Endothelial cell of umbilical vein (primary cell): ENCODE results near the gene PIGW. TPM values are rescaled to one million over a fixed set of nuclear protein-coding genes. Genes with fewer than 3 reads are reported as not detected.

Source experiments
- BruUV-seq: library from RNA; stranded (reverse); fragments of 400-500 nt; replicated peaks from 2 replicates; lab custom pipeline; 2021; lab: Mats Ljungman, UMichigan
- CTCF ChIA-PET: fragments of 300-600, 350-600 bp; sonication (Branson Sonifier 250); formaldehyde crosslinking; loops from one replicate; lab custom pipeline; 2021; ENCODE audit warnings: antibody characterized with exemption, inconsistent platforms; lab: Charles Lee
- POLR2A ChIA-PET: fragments of 300-600, 350-600 bp; sonication (Branson Sonifier 250); formaldehyde crosslinking; loops from one replicate; lab custom pipeline; 2021; ENCODE audit warnings: antibody characterized with exemption, inconsistent platforms; lab: Charles Lee
- DNase-seq: peaks from one replicate; pipeline ENCODE4 v3.0.0-alpha.2; 2011; ENCODE audit warnings: low read depth, low spot score
- FAIRE-seq: peaks from 2 replicates; lab custom pipeline; 2011; peaks lifted over from hg19 to GRCh38; lab: Jason Lieb, UNC
- H2AFZ ChIP-seq: 2 replicates; pipeline ENCODE4 v1.6.0; 2012; ENCODE audit warnings: low read depth, low read length, control low read depth, inconsistent platforms
- H3K27ac ChIP-seq: 2 replicates; pipeline ENCODE4 v1.5.1; 2011; ENCODE audit warnings: low read depth, mild to moderate bottlenecking, control low read depth, low read length, moderate library complexity; ENCODE audit not compliant: insufficient read depth
- H3K27me3 ChIP-seq, 2 experiments: 2 replicates each; pipeline versions ENCODE4 v1.6.0 to v1.6.1; 2011; ENCODE audit warnings: low read length in 2 of 2, mixed read lengths in 1 of 2; ENCODE audit not compliant: control insufficient read depth in 2 of 2, insufficient read depth in 2 of 2
- H3K36me3 ChIP-seq, 2 experiments: 2 replicates in 1 of 2; 3 replicates in 1 of 2; pipeline ENCODE4 v1.5.1; 2011; ENCODE audit warnings: low read length in 2 of 2, mild to moderate bottlenecking in 1 of 2, moderate library complexity in 1 of 2; ENCODE audit not compliant: control insufficient read depth in 2 of 2, insufficient read depth in 2 of 2; ENCODE audit errors: extremely low read depth in 1 of 2
- H3K4me1 ChIP-seq: 3 replicates; pipeline ENCODE4 v1.5.1; 2011; ENCODE audit warnings: mild to moderate bottlenecking, low read length; ENCODE audit not compliant: control insufficient read depth, insufficient read depth; ENCODE audit errors: extremely low read depth
- H3K4me2 ChIP-seq: 2 replicates; pipeline ENCODE4 v1.6.1; 2011; ENCODE audit warnings: low read length, control low read depth, mixed read lengths; ENCODE audit not compliant: insufficient read depth
- H3K4me3 ChIP-seq, 3 experiments: fragments of 200-600 bp in 1 of 3; sonication (generic), shearing (Covaris generic) in 1 of 3; replicated peaks in 1 of 3; 2 replicates each; pipeline ENCODE4 v1.5.1; 2011 to 2016; ENCODE audit warnings: control low read depth in 3 of 3, low read length in 3 of 3, mild to moderate bottlenecking in 2 of 3, inconsistent platforms in 1 of 3, low read depth in 1 of 3, moderate library complexity in 1 of 3; ENCODE audit not compliant: insufficient read depth in 1 of 3
- H3K79me2 ChIP-seq: 2 replicates; pipeline ENCODE4 v1.6.0; 2012; ENCODE audit warnings: low read length, inconsistent platforms; ENCODE audit not compliant: control insufficient read depth, insufficient read depth
- H3K9ac ChIP-seq: replicated peaks from 2 replicates; pipeline ENCODE3; 2011; ENCODE audit warnings: low read length, control low read depth; ENCODE audit not compliant: insufficient read depth; ENCODE audit errors: extremely low read depth
- H3K9me1 ChIP-seq: replicated peaks from 3 replicates; pipeline ENCODE4 v1.6.0; 2011; ENCODE audit warnings: mild to moderate bottlenecking, low read length; ENCODE audit not compliant: control insufficient read depth, insufficient read depth; ENCODE audit errors: extremely low read depth
- H3K9me3 ChIP-seq: replicated peaks from 2 replicates; pipeline ENCODE4 v1.5.1; 2012; ENCODE audit warnings: low read length, inconsistent platforms; ENCODE audit not compliant: control insufficient read depth, insufficient read depth
- H4K20me1 ChIP-seq: replicated peaks from 2 replicates; pipeline ENCODE3; 2011; ENCODE audit warnings: mild to moderate bottlenecking, low read length; ENCODE audit not compliant: control insufficient read depth, insufficient read depth; ENCODE audit errors: extremely low read depth
- CTCF ChIP-seq, 2 donors: IDR thresholded peaks; 1 replicate in 1 of 2; 2 replicates in 1 of 2; pipeline ENCODE4 v1.5.1; 2011; ENCODE audit warnings: low read length in 2 of 2, mild to moderate bottlenecking in 2 of 2, moderate library complexity in 2 of 2, control low read depth in 1 of 2, inconsistent platforms in 1 of 2, low read depth in 1 of 2; ENCODE audit not compliant: insufficient read depth in 1 of 2; ENCODE audit errors: extremely low read depth in 1 of 2
- EZH2 ChIP-seq: IDR thresholded peaks from 2 replicates; pipeline ENCODE4 v1.6.1; 2012; ENCODE audit warnings: borderline replicate concordance, low read depth, mild to moderate bottlenecking, moderate library complexity, low read length, inconsistent platforms; ENCODE audit not compliant: severe bottlenecking
- FOS ChIP-seq: IDR thresholded peaks from 2 replicates; pipeline ENCODE4 v1.6.1; 2011; ENCODE audit warnings: mild to moderate bottlenecking, low read length, moderate library complexity, borderline replicate concordance; ENCODE audit not compliant: insufficient read depth
- GATA2 ChIP-seq: IDR thresholded peaks from 2 replicates; pipeline ENCODE4 v1.7.0; 2011; ENCODE audit warnings: low read depth, mild to moderate bottlenecking, moderate library complexity, mixed read lengths, low read length; ENCODE audit not compliant: insufficient read length, insufficient read depth
- JUN ChIP-seq: IDR thresholded peaks from 2 replicates; pipeline ENCODE4 v1.6.1; 2011; ENCODE audit warnings: borderline replicate concordance, low read depth; ENCODE audit not compliant: insufficient read length, insufficient read depth
- MAX ChIP-seq: IDR thresholded peaks from 2 replicates; pipeline ENCODE4 v1.6.1; 2011; ENCODE audit not compliant: insufficient read depth, insufficient read length
- MYC ChIP-seq: IDR thresholded peaks from one replicate; pipeline ENCODE4 v1.6.1; 2011; ENCODE audit warnings: mild to moderate bottlenecking, low read depth, low read length
- POLR2A ChIP-seq: IDR thresholded peaks from 2 replicates; pipeline ENCODE4 v1.6.1; 2012; ENCODE audit warnings: low read depth, mild to moderate bottlenecking, control low read depth, low read length
- POLR2AphosphoS5 ChIP-seq: IDR thresholded peaks from 2 replicates; pipeline ENCODE4 v1.6.1; 2012; ENCODE audit warnings: low read depth, mild to moderate bottlenecking, control low read depth, low read length, moderate library complexity; ENCODE audit not compliant: insufficient read depth
- dilution Hi-C: fragments of 300-500 bp; cut with MboI; formaldehyde crosslinking; loops from one replicate; pipeline ENCODE4 v1.15.0; 2019; ENCODE audit warnings: low sequenced_read_pairs; ENCODE audit not compliant: extremely low pct_ligation_motif_present
- intact Hi-C: fragments of 100-400 bp; cut with micrococcal nuclease; formaldehyde crosslinking; loops from one replicate; pipeline ENCODE4 v1.10.0; 2022
- polyA plus RNA-seq, 4 experiments: library from polyadenylated mRNA; depleted of rRNA in 3 of 4; stranded (reverse) in 3 of 4; unstranded in 1 of 4; fragments of >200 nt; gene quantifications; 2 replicates each; pipeline versions ENCODE4 v1.2.1 to v1.2.3, GENCODE V29; 2011 to 2012; ENCODE audit warnings: missing spikeins in 1 of 4
- total RNA-seq: library from RNA; stranded (reverse); gene quantifications from 2 replicates; pipeline ENCODE4 v1.2.3, GENCODE V29; 2021

The PIGW gene
- total and polyA plus RNA-seq, 2 donors (not counting 3 experiments of a cell fraction or from before 2014, with no cell fraction given) = 5.9 to 13.1 TPM

- CTCF ChIA-PET = interaction anchor here (1.4 kb wide), 1 partner anchor 9 kb away, joined by 4 read pairs; no protein-coding TSS in a partner anchor
Observed at GRCh38 chr17:36524428-36524876, 10.3 kb upstream of the PIGW start.

GRCh38 chr17:36525113-36525512 is 9.7 kb upstream of the PIGW start:
- Histone ChIP-seq H4K20me1 (no peaks in the 10 kb centered on the region), H3K4me1 (peaks cover 14% of the 10 kb centered on the region), H3K9ac (no peak overlapping the region), H3K4me3 (no peak overlapping the region), H3K79me2 (peaks cover 7% of the 10 kb centered on the region), H3K27me3 (no peaks in the 10 kb centered on the region), H3K9me1 (no peaks in the 10 kb centered on the region), H2AFZ (no peak overlapping the region), H3K36me3 (peaks cover 25 to 26% of the 10 kb centered on the region in 2 experiments), H3K4me2 (no peak overlapping the region), H3K9me3 (no peaks in the 10 kb centered on the region), H3K27ac (no peak overlapping the region)
- intact Hi-C loops (no loop called here), dilution Hi-C loops (no loop called here)
- DNase-seq (no peak), FAIRE-seq (no peak)
- POLR2A ChIA-PET = no interaction called here
- TF ChIP-seq POLR2A = no peak
- no peak for TF ChIP-seq GATA2
- TF ChIP-seq MYC = no peak
- TF ChIP-seq FOS = no peak
- TF ChIP-seq POLR2AphosphoS5 = no peak
- no peak for TF ChIP-seq MAX
- TF ChIP-seq JUN = no peak
- TF ChIP-seq EZH2 = no peak
- TF ChIP-seq CTCF (IDR thresholded peaks at IDR 0.05; ENCODE audit: extremely low read depth in 1 of 2, insufficient read depth in 1 of 2, low read depth in 1 of 2, low read length in 2 of 2) = no peak
- CTCF ChIA-PET = no interaction called here
- no TSS peak for BruUV-seq

More at GRCh38 chr17:36524428-36524876, 10.3 kb upstream of the PIGW start:
- Histone ChIP-seq H3K27ac (no peak overlapping the region), H3K9me3 (no peaks in the 10 kb centered on the region), H2AFZ (no peak overlapping the region), H4K20me1 (no peaks in the 10 kb centered on the region), H3K4me2 (no peak overlapping the region), H3K27me3 (no peaks in the 10 kb centered on the region), H3K9ac (no peak overlapping the region), H3K4me3 (no peak overlapping the region), H3K9me1 (no peaks in the 10 kb centered on the region), H3K36me3 (peaks cover 25 to 26% of the 10 kb centered on the region in 2 experiments), H3K4me1 (peaks cover 11% of the 10 kb centered on the region), H3K79me2 (peaks cover 7% of the 10 kb centered on the region)
- DNase-seq = no peak
- BruUV-seq = no TSS peak
- POLR2A ChIA-PET = no interaction called here
- FAIRE-seq = no peak
- TF ChIP-seq POLR2A = no peak
- TF ChIP-seq JUN = no peak
- no peak for TF ChIP-seq CTCF (IDR thresholded peaks at IDR 0.05; ENCODE audit: extremely low read depth in 1 of 2, insufficient read depth in 1 of 2, low read depth in 1 of 2, low read length in 2 of 2)
- dilution Hi-C loops (no loop called here), intact Hi-C loops (no loop called here)
